ENCODE results near the gene ACAD8.

ACAD8 gene

DNA sequence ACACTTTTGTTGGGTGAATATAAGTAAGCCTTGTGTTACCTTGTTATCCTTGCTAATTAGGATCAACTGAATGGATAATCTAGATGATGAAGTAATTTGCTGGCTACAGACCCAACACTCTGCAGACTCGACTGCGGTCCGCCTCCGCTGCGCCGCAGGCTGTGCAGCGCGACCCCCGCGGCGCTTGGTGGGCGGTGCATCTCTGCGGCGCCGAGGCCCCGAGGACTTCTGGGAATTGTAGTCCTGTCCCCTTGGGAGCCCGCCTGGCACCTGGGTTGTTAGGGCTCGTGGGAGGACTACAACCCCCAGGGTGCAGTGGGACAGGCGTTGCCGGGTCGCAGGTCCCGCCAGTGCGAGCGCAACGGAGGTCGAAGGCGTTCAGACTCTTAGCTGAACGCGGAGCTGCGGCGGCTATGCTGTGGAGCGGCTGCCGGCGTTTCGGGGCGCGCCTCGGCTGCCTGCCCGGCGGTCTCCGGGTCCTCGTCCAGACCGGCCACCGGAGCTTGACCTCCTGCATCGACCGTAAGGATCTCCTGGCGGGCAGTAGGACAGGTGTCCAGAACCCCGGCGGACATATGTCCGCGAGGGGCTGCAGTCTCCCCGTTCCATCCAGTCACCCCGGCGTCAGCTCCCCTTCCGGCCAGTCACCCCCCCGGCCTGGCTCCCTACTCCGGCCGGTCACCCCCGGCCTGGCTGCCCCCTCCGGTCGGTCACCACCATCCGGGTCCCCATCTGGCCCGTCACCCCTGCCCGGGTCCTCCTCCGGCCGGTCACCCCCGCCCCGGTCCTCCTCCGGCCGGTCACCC, at the start of gene ACAD8, which contains the start of gene THYN1:
ACAD8 (plus strand) TSS at position 381 of the 806 bp plus-strand sequence; CDS start at position 414, 33 bp downstream.
THYN1 (minus strand) TSS at position 165 of the 806 bp plus-strand sequence. CDS start 470 bp downstream, outside the sequence.
- DNase-seq = peak; percentile 87

DNA sequence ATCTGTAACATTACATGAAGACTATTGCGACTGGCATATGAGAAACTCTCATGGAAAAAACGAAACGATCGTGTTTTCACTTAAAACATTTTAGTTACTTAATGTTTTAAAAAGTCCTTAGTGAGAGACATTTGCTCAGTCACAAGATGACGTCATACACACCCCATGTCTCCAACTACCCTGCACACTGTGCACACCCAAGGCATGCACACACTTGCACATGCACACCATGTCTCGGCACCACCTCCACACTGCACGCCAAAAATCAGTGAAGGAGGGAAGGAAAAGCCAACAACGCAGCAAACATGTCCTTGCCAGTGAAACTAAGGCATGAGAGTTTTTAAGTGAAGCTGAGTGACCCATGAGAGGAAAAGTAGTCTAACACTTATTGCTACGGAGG, 47.6 kb upstream of the ACAD8 start:
- DNase-seq = no peak

DNA sequence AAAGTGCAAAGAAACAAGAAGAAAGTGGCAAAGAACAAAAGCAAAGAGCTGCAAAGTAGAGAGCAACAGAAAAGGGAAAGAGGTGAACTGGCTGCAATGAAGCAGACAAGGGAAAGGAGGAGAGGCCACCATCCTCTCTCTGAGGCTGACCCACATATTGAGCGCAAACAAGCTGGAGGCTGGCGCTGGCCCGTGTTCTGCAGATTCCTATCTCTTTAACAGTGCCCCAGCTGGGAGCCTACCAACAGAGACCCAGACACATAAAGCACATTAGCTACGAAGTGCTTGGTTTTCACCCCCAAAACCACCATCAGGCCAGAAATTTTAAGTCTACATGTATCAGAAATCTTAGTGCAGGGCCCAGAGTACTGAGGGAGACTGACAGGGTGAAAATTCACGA, 47.2 kb upstream of the ACAD8 start:
- DNase-seq = no peak

DNA sequence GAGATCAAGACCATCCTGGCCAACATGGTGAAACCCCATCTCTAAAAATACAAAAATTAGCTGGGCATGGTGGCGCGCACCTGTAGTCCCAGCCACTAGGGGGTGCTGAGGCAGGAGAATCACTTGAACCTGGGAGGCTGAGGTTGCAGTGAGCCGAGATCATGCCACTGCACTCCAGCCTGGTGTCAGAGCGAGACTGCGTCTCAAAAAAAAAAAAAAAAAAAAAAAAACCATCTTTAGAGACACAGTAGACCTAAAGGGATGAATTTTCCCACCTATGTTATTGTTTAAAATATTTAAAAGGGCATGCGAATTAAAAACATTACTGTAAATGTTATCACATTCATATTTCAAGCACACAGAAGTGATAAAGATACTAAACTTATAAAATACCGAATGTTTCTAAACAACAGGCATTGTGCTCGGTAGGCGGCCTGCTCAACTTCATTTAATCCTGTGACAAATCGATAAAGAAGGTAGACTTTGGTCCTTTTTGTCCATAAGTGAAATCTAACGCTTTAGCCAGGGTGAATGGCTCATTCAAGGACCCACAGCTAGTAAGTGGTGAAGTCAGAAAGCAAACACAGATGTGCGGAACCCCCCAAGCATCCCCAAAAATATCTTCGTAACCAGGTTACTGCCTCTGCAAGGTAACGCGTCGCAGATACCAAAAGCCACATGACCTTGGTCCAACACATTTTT, 45.7 kb upstream of the ACAD8 start:
- no peak for DNase-seq

DNA sequence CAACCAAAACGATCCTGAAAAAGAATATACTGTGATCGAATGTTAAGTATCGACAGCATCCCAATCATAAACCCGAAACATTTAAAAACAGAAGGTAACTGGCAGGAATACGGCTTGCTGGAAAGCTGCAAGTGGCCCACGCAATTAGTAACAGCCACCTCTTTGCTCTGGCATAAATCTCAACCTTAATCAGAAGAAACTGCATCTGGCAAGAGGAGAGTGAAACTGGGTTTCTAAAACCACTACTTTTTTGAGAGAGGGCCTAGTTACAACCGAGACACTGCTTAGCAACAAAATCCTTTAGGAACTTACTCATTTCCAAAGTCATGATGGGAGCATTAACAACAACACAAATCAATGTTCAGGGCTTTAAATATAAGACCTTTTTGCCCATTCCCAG, 37.5 kb upstream of the ACAD8 start:
- no peak for DNase-seq

DNA sequence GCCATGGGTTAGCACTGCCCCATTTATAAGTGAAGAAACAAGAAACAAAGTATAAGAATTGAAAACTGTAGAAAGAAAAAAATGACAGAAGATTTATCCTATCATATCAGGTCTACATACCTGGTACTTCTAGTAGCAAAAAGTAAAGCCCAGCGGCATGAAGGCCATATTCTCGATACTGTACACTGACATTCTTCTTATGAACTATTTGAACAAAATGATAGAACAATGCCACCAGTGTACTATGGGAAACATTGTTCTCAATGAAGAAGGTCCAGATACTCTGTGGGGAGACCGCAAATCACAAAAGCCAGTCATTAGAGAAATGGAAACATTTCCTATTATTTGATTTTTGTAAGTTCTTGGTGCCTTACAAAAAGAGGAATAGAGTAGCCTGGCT, 36.6 kb upstream of the ACAD8 start:
- no peak for DNase-seq

DNA sequence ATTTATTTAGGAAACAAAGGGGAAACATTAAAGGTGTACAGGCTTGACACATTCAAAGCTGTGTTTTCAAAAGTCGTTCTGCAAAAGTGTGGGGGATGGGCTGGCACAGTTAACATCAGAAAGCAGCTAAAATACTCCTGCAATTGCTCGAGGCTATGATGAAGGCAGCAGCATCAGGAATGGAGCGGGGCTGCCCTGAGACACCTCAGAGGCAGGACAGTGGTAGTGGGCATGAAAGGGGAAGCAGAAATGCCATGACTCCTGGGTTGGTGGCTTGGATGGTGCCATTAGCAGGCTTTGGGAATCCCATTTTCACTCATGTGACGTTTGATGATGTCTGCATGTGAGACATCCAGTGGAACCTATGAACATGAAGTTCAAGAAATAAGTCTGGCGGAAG, 30.2 kb upstream of the ACAD8 start:
- no peak for DNase-seq

DNA sequence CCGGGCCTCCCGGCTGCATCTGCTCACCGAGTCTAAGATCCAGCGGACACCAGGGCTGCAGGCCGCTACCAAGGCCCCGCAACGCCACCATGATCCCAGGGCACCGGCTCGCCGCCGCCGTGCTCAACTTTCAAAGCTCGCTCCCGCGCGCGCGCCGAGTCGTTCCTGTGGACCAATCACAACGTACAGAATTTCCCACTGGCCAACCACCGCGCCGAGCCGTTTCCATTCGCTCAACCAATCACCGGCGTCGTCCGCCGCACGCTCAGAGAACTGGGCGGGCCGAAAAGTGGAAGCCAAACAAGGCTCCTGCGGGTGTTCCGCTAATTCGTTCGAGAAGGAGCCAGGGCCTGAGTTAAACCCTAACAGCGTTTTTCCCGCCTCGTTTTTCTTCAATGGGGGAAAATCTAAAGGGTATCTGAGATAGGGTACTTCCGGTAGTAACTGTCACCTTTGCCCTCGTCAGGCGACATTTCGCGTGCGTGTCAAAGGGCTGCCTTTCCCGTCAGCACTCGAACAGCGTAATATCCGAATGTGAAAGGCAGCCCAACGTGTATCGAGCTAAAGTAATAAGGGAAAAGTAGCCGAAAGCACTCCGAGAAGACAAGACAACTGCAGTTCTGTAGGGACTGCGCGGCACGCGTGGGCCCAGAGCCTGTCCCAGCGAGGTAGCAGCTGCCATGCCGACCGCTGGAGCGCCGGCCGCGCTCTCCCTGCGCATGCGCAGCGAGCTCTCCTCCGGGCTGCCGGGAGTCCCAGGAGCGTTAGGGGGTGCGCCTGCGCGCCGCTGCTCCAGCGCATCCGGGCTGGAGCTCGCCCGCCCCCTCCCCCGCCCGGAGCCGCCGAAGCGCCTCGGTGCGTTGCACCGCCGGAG, 29.3 kb upstream of the ACAD8 start, which contains the start of the genes NCAPD3 and VPS26B:
NCAPD3 (minus strand) TSS at position 132 of the 874 bp plus-strand sequence; CDS start at position 91, 41 bp downstream.
VPS26B (plus strand) TSS at position 836 of the 874 bp plus-strand sequence. CDS start 452 bp downstream, outside the sequence.
- peak; percentile 38 for DNase-seq

DNA sequence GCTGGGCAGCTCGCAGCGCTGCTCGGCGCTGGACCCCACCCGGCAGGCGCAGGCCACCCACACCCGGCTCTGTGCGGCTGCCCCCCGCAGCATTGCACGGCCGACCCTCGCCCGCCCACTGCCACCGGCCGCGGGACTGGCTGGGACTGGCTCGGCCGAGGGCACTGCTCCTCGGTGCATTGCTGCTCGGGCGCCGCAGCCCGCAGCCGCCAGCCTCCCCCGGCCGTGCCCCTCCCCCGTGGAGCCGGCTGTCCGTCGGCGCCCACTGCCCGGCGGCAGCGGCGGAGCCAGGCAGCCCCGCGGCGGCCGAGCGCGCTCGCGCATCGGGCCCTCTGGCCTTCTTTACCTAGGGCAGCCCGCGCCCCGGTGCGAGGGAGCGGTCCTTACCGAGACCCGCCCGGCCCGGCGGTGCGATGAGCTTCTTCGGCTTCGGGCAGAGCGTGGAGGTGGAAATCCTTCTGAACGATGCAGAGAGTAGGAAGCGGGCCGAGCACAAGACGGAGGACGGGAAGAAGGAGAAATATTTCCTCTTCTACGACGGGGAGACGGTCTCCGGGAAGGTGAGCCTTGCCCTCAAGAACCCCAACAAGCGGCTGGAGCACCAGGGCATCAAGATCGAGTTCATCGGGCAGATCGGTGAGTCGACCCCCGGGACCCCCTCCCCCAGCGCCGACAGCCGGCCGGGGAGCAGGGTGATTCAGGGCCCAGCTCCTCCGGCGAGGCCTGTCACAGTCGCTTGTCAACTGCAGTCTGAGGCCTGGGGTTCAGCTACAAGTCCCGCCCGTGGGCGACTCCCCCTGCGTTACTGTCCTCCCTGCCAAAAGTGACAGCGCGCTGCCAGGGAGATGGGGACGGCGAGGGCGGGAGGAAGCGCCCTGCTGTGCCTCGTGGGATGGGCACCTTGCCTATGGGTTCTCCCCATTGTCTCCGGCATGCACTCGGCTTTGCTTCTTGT, 28.4 kb upstream of the ACAD8 start:
- DNase-seq = no peak

DNA sequence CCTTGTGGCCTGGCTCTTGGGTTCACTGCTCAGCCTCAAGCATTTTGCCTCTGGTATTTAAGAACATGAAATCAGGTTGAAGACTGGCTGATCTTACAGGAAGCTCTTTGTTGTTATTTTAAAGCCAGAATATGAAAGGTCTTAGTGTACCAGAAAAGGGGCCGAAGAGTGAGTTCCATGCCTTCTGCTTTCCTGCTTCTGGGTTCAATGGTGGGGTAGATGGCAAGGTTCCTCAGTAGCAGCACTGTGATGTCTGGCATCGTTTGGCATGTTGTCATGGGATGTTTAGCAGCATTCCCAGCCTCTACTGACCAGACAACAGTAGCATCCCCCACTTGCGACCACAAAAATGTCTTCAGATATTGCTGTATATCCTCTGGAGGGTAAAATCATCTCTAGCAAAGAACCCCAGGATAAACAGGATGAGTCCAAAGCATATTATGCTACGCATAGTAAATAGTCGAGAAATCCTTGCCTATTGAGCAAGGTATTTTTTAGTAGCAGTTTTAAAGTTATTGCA, 26.5 kb upstream of the ACAD8 start:
- no peak for DNase-seq

DNA sequence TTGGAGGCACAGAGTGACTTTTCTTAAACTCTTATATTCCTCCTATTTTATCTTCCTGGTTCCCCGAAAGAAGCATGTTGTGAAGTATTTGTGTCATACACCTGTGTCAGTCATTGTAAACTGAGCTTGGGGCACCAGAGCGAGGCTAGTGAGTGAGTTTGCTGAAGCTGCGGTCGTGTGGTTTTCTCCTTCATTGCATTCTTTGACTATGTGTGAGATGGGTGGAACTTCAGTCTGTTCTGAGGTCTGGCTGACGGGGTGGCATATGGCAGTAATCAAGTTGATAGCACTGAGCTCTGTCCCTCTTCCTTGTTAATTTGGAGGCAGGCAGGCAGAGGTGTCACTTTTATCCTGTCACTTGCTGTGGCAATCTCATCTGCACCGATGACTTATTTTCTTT, 24.7 kb upstream of the ACAD8 start:
- DNase-seq = no peak

DNA sequence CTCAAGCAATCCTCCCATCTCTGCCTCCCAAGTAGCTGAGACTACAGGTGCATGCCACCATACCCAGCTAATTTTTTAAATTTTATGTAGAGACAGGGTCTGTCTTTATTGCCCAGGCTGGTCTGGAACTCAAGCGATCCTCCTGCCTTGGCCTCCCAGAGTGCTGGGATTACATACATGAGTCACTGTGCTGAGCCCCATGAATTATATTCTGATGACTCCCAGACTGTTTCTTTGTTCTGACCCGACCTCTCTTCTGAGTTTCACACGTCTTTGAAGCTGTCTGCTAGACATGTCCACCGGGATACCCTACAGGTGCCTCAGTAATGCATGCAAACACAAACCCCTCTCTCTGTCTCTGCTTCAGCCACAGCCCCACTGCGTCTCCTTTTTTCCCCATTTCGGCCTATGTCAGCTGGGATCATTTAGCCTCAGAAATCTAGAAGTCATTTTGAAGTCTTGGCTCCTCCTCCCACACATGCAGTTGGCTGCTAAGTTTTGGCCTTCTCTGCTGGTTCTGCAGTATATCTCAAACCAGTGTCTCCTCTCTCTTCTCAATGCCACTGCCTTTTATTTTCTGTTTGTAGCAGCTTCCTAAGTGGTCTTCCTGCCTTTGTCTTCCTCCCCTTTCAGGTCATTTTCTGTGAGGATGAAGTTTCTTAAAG, 24.1 kb upstream of the ACAD8 start:
- no peak for DNase-seq

DNA sequence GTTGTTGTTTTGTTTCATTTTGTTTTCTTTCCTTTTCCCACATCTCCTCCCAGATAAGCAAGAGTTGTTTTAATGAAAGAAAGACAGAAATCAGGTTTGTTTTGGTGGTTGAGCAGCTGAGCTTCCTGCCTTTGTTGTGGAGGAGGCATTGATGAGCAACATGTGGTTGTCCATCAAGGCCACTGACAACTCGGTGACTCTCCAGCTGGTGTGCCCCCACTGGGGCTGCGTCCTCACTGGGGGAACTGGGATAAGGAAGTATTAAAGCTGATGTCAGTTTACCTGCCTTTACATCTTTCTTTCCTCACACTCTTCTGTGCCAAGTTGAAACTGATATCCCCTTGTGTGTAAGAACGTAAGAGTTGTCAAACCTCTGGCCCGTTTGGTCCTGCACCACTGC, 23.0 kb upstream of the ACAD8 start:
- DNase-seq = no peak

DNA sequence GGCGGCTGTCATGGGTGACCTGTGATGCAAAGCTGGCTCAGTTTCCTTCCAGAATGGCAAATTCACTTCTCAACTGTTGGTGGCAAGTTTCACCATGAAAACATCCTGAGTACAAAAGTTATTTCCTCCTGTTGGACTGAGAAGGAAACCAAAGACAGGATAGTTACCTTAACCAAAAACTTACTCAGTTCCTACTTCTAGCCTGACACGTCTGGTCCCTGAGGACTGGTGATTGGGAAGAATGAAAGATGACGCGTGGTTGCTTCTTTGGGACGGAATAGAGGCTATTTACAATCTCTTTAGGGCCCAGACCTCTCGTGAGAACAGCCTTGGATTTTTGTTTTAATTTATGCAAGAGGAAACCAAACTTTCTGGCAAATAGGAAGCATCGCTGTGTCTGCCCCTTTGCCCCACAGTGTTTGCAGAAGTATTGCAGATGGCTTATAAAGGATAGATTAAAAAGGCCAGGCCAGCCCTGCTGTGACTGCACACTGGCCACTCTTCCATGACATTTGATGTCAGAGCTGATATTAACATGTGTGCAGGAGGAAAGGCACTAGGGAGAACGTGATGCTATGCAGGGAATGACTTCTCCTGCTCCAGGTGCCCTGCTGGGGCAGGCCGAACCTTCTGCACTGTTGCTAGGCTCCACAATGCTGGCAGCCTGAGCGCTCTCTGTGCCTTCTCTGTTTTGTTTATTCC, 21.3 kb upstream of the ACAD8 start:
- no peak for DNase-seq

DNA sequence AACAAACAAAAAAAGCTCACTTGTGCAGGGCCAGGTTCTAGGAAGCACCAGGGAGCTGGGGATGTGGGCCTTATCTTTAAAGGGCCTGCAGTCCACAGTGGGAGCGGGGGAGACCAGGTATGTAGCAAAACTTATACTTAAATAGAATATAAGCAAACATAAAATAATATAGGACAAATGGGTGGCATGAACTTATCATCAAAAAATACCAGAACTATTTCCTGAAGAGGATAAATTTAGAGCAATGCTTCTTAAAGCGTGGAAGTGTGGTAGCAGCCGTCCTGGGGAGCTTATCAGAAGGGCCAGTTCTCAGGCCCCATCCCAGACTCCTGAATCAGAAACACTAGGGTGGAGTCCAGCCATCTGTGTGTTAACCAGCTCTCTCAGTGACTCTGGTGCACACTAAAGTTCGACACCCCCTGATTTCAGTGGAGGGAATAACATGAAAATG, 19.6 kb upstream of the ACAD8 start:
- DNase-seq = no peak

DNA sequence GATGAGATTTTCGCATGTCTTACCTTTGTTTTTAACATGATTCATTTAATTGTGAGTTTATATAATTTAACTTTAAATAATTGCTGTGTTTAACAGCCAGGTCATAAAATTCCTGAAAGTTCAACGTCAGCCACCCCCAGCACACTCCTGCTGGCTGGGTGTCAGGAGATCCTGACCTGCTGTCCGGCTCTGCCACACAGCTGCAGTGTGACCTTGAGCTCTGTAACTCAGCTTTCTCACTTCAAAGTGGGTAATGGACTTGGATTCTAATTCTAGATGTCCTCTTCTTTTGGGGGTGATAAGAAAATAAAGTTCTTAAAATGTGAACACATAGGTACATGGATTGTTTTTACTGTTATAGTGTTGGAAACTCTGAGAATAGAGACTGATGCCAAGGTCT, 18.0 kb upstream of the ACAD8 start:
- DNase-seq = no peak

DNA sequence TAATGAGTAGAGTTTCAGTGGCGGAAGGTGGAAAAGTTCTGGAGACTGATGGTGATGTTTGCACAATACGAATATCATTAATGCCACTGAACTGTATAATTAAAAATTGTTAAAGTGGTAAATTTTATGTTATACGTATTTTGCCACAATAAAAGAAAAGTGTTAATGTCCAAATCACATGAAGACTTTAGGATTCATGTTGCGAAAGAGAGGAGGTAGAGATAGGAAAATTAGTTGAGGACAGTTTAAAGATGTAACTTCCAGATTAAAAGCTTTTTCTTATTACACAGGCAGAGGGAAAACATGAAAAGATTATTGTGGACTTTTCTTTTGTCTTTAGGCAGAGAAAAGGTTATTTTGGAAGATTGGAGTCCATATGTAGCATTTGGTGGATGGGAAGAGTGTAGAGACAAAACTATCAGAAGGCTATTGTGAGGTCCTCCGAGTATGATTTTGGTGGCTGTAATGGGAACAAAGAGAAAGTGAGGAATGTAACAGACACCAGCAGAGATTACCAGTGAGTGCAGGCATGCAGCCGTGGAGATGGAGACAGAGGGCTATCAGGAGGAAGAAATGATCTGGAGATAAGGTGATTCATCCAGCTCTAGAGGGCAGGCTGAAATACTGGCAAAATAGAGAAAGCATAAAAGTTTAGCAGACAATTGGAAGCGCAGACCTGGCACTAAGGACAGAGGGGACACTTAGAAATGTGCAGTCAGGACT, 16.4 kb upstream of the ACAD8 start:
- DNase-seq = no peak

DNA sequence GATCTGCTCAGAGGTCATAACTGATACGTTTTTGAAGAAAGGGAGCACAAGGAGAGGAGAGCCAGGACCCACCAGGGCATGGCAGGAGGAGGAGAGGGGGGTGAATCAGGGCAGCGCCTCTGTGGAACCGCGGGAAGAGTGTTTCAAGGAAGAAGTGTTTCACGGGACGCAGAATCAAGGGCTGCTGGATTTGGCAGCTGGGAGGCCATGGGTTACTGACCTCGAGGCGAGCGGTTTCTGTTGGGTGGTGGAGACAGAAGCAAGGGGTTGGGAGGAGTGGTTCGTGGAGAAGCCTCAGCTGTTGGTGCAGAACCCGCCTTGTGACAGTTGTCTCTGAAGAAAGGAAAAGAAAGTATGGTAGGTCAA, 15.8 kb upstream of the ACAD8 start:
- no peak for DNase-seq

DNA sequence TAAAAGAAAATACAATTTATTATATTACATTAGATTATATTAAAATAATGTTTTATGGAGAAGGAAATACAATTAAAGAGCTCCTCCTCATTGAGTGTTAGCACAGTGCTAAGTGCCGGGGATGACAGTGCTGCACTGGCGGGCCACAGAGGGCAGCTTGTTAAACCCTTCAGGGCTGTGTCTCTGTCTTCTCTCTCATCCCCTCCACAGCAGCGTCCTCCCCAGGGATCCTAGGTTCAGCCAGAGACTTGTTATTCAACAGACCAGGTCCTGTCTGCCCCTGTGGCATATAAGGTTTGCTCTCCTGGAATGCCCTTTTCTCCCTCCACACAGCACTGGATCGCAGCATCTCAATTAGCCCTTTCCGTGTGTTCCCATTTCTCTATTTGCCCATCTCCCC, 14.4 kb upstream of the ACAD8 start:
- no peak for DNase-seq

DNA sequence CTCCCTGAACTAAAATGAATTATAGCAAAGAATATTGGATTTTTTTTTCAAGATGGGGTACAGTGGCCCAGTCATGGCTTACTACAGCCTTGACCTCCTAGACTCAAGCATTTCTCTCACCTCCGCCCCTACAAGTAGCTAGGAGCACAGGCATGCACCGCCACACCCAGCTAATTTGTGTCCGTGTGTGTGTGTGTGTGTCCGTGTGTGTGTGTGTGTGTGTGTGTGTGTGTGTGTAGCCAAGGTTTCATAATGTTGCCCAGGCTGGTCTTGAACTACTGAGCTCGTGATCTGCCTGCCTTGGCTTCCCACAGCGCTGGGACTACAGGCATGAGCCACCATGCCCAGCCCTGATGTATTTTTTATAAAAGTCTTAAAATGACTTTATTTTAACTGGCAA, 12.8 kb upstream of the ACAD8 start:
- DNase-seq = no peak

Measured in cortex of kidney (tissue), 1 donor.